Measurements from ENCODE around the gene TOM1L1.

TOM1L1 gene

DNA sequence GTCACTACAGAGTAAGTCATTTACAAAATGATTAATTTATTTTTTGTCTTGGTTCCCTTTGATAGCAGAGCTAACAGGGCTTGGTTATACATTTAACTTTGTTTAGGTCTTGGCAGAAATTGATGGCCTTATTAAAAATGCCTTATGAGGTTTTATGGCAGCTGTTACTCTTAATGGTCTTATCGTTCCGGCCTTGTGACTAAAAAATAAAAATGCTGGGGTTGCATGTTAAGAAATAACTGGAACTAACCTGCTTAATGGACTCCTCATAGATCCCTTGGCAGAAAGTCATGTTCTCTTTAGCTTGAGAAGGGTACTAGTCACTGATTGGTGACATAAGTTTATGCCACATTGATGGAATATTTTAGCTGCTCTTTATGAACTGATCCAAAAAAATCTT, 49.5 kb downstream of the TOM1L1 start:
- DNase-seq = no peak

DNA sequence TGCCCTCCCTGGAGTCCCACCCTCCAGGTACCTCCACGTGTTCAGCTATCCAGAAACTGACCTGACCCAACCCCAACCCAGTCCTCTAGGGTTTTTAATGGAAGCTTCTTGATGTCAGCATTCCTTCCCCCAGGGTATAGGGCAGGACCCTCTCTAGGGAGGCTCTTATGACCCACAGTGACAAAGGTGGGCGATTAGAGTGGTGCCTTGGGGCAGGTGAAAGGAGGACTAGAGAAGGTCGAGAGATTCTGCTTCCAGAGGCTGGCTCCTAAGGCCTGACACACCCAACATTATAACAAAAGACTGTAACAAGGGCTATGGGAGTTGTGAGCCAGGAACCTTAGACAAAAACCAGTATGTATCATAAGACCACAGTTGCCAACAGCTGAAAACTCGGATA, 50.6 kb downstream of the TOM1L1 start:
- no peak for DNase-seq

DNA sequence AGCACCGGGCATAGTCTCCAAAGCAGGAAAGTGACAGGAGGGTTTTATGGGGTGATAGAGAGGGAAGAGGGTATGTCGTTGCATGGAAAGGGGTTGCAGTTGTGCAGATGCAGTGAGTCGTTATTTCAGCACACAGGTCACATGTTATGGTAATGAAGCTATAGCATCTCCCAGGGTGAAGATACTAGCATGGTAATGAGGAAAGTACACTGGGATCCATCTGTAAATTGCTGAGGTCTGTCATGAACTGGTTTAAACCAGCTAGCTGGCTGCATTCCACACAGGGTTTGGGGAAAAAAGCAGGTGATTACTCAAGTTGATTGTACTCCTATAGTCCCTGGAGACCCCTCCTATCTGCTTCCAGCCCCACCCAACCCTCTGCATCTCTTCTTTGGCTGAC, 56.1 kb downstream of the TOM1L1 start:
- DNase-seq = no peak

DNA sequence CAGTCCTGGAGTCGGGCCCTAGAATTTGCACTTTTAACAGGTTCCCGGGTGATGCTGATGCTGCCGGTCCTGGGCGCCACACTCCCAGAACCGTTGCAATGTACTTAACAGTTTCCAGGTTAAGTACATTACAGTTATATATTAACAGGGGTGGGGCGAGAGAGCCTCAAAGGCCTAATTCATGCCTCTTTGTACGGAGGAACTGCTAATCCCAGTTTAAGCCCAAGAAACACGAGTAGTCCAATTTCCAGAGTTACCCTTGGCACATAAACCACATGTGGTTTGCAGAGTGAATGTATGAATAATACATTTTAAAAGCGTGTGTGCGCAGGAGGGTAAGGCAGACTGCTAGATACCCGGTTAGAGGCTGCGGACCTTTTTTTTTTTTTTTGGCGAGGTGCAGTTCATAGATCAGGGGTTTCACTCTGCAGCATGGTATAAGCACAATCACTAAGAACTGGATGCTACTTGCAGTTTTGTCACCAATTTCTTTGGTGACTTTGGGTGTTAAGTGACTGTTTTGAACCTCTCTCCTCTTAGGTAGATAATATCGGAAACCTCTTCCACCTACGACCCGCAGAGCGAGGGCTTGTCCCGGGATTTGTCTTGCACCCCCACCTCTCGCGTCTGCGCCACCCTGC, 67.1 kb downstream of the TOM1L1 start:
- DNase-seq = no peak

DNA sequence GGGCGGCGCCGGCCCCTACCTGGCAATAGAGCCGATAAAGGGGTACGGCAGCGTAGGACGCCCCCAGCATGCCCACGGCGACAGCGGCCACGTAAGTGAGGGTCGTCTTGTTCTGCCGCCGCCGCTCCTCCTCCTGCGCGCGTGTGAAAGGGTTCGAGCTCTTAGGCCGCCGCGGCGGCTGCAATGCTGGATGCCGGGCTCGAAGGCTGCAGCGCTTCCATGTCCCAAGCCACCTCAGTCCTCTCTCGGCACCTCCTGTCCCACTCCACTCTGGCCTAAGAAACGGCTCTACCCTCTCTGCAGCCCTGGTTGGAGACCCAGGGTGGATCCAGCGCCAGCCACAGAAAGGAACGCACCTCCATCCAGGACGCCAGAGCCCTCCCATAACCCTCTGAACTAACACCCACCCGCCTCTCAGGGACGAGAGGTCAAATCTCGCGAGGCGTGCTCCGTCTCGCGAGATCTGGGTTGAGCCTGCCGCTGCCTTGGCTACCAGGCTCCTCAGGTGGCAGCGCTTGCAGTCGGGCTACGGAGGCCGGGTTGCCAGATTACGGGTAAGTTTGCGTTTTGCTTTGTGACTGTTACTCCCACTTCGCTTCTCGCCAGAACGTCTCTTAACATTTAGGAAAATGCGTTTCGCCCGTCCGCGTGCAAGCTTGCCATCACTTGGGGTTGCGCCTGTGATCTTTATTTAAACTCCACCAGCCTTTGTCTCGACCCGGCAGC, 67.8 kb downstream of the TOM1L1 start, which contains the start of the genes COX11 and STXBP4:
TSS of gene COX11 (minus strand) at position 393 of the 726 bp plus-strand sequence. CDS start at position 385, 8 bp downstream.
TSS of gene STXBP4 (plus strand) at position 504 of the 726 bp plus-strand sequence. CDS start 17,455 bp downstream, outside the sequence.
- peak; percentile 97 for DNase-seq

DNA sequence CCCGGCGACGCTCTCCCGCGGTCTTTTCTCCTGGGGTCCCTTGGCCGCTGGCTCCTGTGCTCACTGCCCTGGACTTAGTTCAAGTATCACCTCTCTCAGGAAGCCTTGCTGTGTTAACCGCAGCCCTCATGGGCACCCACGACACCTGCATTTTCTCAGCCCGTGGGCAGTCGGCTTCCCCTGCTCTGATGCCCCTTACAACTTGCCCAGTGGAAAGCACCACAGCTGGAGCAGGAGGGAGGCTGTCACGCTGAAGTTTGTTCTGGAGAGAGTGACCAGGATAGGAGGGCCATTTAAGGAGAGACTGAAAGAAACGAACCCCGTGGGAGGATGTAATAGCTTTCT, 68.3 kb downstream of the TOM1L1 start:
- no peak for DNase-seq

DNA sequence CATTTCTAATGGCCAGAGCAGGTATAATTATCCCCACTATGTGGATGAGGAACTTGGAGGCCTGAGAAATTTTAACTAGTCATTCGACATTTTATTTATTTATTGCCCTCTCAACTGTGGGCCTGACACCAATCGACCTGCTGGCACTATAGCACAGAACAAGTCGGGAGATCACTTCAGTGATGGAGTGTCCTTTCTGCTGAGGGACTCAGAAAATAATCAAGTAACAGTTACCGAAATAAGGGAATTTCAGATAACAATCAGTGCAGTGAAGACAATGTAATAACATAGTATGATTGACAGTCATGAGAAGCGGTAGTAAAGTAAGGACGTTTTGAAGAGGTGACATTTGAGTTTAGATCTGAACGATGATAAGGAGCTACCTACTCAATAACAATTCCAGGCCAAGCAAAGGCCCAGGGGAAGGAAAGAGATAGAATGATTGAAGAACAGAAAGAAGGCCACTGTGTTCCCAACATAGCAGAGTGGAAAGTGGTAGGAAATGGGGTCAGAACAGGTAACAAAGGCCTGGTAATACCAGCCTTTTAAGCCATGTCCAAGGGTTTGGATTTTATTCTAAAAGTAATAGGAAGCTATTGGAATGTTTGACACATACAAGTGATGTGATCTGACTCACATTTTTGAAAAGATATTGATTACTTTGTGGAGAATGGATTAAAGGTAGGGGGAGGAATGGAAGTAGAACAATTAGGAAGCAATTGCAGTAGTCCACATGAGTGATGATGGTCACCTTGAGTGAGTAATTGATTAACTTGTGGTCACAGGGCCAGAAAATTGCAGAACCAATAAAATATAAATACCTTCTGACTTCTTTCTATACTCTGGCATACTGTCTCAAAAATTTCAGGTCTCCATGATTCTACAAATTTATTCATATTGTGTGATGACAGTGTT, 69.3 kb downstream of the TOM1L1 start:
- no peak for DNase-seq

DNA sequence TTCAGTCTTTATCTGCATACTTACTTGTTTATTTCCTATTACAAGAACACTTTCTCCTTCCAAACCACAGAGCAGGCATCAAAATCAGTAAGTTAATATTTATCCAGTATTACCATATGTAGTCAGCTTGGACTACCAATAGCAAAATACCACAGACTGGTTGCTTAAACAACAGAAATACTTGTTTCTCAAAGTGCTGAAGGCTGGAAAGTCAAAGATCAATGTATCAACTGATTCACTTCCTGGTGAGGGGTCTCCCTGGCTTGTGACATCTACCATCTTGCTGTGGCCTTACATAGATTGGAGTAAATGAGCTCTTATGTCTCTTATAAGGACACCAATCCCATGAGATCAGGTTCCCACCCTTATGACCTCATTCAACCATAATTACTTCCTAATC, 70.5 kb downstream of the TOM1L1 start:
- DNase-seq = no peak

DNA sequence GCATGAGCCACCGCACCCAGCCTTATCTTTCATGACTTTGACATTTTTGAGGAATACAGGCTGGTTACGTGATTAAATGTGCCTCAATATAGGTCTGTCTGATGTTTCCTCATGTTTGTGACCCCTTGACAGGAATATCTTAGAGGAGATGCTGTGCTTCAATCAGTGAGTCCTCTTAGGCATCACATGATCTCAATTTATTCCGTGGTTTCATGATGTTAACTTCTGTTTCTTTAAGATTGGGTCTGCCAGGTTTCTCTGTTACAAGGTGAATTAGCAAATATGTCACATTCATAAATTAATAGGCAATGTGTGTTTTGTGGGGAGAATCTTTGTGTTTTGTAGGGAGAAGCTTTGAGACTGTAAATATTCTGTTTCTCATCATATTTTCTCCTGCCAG, 71.2 kb downstream of the TOM1L1 start:
- no peak for DNase-seq

DNA sequence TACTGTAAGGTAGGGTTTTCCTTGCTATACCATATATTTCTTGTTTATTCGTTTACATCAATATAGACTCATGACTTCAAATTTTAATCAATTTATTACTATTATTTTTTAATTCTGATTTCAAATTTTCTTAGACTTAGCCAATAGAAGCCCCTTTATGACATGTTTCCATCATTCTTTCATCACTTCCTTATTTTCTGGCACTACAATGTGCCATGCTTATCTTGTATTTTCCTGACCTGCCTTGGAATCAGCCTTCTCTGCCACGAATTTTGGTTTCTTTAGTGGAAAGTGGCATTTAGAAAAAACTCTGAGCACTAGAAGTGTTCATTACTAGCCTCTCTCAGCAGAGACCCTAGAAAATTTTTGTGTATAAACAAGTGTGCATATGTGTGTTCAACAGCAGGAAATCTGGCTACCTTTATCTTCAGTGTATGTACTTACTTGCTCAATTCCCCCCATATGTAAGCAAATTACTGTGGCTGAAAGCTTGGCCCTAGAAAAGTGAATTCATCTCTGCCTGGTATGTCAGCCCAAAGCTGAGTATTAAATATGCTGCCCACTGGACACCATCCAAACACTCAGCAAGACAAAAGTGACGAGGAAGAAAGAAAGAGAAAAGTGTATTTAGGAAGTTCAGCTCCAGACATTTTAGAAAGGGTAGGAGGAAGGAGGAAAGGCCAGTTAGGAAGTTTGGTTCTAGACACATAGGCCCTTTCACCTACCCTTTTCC, 71.9 kb downstream of the TOM1L1 start:
- no peak for DNase-seq

DNA sequence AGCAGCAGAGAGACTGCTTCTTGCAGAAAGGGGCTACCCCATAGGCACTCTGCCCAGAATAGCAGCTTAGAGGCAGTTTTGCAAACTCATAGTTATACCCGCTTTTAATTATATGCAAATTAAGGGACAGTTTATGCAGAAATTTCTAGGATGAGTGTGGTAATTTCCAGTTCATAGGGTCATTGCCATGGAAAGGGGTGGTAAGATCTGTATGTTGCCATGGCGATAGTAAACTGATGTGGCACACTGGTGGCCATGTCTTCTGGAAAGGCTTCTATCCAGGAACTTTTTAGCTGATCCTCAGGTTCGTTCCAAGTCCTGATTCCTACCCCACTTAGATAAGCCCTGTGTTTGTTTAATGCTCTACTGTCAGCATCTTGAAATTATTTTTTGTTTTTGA, 74.1 kb downstream of the TOM1L1 start:
- no peak for DNase-seq

DNA sequence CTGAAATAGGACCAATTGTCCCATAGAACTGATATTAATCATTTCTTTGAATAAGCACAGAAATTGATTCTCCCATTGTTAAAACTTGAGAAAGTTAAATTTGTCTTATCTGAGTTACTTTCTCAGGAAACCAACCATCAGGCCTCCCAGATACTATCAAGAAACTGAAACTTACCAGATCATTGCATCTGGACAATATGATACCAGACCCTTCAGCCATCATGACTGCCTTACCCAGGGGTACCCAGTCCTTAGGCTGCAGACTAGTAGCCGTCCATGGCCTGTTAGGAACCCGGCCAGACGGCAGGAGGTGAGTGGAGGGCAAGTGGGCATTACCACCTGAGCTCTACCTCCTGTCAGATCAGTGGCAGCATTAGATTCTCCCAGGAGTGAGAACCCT, 75.7 kb downstream of the TOM1L1 start:
- DNase-seq = no peak

DNA sequence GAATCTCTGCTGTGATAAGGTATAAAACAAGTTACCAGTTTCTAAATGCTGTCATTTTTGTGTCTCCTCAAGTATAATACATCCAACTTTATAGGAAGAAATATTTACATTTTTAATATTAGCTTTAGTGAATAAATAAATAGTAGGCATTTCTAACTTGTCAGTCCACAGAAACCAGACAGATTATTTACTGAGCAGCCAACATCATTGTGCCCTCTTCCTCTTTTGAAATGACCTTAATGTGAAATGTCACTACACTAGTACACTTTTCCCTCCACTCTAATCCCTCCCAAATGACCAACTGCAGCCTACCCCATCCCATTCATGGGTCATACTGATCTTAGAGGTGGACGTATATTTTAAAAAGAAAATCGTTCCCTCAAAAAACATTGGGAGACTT, 77.1 kb downstream of the TOM1L1 start:
- DNase-seq = no peak

DNA sequence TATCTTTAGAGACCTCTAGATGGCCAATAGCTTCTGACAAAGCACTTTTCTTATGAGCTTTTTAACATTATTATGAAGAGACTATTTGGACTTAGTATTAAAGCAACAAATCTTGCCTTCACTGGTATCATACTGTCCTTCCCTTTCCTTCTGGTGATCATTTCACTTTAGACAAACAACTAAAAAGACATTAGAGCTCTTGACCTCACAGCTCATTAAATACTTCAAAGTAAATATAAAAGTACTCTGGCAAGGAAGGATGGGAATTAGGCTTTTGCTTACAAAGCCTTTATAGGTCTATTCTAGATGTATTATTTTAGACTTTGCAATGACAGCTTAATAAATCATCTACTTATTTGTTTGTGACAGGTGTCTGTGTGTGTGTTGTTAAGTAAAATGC, 79.0 kb downstream of the TOM1L1 start:
- DNase-seq = no peak

DNA sequence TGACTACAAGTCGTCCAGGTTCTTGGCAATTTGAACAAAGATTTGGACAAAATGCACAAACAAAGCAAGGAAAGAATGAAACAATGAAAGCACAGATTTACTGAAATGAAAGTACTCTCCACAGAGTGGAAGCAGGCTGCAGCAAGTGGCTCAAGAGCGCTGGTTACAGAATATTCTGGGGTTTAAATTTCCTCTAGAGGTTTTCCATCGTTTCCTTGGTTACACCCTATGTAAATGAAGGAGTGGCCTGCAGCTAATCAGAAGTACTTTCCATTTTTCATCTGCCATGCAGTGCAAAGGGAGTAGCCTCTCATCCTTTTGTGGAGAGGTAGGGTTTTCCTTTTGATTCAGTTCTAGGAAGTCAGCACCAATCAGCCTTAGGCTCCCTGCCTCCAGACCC, 79.7 kb downstream of the TOM1L1 start:
- DNase-seq = no peak

DNA sequence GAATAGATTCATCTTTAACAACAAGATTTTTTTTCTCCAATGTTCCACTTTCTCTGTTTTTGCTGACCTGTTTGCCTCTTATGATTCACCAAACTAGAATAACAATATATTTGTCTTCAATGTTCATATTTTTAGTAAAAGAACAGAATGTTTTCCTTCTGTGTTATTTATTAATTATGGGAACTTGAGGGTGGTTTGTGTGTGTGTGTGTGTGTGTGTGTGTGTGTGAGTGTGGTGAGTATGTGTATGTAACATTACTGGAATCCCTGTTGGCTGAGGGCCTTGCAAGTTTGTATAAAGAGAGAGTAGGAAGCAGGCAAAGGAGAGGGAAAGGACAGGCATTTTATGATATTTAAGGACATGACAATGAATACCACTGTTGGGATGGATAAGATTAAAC, 81.7 kb downstream of the TOM1L1 start:
- DNase-seq = no peak

DNA sequence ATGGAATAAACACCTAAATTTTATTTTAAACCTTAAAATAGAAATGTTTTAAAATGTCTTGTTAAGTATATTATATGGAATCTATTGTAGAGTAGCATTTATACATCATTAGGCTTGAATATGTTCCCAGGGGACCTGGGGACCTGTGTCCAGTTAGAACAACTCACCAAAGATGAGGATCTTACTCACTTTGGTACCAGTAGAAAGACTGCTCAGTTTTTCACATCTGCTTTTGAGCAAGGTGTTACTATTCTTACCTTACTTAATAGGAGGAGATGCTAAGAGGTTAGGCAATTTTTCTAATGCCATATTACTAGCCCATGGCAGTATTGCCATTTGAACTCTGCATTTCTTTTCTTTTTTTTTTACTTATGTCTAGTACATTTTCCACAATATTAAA, 82.6 kb downstream of the TOM1L1 start:
- no peak for DNase-seq

DNA sequence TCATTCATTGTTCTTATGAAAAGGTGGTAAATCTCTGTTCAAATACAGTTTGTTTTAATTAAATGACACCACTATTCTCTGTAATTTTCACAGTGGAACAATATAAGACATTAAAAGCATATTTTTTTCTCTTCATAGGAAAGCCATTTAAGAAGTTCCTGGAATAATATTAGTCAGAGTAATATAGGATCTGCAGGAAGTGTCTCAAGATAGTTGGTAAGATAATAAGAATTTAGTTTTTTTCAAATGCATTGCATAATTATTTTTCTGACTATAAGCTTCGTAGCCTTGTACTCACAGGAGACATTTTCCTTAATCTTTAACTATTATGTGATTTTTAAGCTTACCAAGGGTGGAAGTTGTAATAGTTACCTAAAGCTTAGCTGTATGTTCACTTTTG, 84.8 kb downstream of the TOM1L1 start:
- DNase-seq = no peak

DNA sequence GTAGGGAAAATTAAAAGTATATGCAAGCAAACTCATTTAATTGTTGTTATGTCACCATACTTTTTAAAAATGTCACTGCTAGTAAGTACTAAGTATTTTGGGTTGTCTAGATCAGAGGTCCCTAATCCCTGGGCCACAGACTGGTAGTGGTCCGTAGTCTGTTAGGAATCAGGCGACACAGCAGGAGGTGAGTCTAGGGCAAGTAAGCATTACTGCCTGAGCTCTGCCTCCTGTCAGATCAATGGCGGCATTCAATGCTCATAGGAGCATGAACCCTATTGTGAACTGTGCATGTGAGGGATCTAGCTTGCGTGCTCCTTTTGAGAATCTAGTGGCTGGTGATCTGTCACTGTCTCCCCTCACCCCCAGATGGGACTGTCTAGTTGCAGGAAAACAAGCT, 89.5 kb downstream of the TOM1L1 start:
- peak; percentile 15 for DNase-seq

DNA sequence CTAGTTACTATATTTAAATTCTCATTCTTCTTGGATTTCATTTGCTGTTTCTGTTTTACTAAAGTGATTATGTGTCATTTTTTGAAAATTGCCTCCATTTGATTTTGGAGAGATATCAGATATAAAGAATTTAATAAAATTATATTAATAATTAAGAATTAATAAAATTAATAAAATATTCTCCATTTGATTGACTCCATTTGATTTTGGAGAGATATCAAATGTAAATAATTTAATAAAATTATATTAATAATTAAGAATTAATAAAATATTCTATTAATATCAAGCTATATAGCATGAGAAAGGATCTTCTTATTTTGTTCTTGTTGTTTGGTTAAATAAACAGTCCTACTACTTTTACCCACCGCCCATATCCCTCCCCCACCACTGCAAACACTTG, 90.9 kb downstream of the TOM1L1 start:
- DNase-seq = no peak

DNA sequence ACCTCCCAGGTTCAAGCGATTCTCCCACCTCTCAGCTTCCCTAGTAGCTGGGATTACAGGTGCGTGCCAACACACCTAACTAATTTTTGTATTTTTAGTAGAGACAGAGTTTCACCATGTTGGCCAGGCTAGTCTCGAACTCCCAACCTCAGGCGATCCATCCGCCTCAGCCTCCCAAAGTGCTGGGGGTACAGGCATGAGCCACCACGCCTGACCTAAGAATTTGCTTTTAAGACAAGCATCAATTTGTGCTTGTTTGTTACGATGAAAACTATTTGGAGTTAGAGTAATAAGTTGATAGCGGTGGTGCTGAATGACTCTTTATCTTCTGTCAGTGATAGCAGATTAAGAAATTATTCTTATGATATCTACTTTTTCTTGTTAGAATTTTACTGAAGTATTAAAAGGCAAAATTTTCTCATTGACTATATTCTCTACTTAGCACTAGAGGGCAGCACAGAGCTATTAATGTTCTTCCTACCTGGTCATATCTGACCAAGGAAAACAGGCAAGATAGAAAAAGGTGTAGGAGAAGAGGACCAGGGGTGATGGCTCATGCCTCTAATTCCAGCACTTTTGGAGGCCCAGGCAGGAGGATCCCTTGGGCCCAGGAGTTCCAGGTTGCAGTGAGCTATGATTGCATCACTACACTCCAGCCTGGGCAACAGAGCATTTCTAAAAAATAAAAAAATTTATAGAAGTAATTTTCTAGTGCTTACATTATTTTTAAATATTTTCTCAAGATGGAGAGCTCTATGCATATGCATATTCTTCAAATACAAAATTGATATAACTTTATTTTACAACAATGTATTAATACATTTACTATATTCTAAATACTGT, 92.4 kb downstream of the TOM1L1 start:
- peak; percentile 49 for DNase-seq

DNA sequence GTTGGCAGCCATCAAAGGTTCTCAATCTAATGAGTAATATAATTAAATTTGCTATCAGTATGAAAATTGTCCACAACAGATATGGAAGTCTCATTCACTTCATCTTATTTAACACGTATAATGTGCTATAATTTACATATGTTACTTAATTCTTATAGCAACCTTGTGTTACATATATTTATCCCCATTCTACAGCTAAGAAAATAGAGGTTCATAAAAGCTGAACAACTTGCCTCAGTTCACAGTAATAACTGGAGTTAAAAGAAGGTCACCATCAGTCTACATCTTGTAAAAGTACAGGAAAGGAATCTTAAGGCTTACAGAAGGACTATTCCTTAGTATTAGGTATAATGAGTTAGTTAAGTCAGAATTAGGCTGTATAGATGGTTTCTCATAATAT, 95.8 kb downstream of the TOM1L1 start:
- no peak for DNase-seq
